Duodenal mucosa (tissue), 2 donors: ENCODE data around the gene NABP1.

Experiments used
- H3K27ac ChIP-seq: one replicate; pipeline ENCODE4 v1.7.0; 2013; ENCODE audit warnings: low read depth, low read length
- H3K27me3 ChIP-seq, 2 donors: one replicate each; pipeline ENCODE4 v1.7.0; 2013; ENCODE audit warnings: low read length in 2 of 2, control low read depth in 1 of 2; ENCODE audit not compliant: insufficient read depth in 2 of 2, control insufficient read depth in 1 of 2
- H3K36me3 ChIP-seq, 2 donors: one replicate each; pipeline ENCODE4 v1.7.0; 2013; ENCODE audit warnings: low read length in 2 of 2, control low read depth in 1 of 2; ENCODE audit not compliant: insufficient read depth in 2 of 2, control insufficient read depth in 1 of 2
- H3K4me1 ChIP-seq, 2 donors: one replicate each; pipeline ENCODE4 v1.7.0; 2013; ENCODE audit warnings: low read length in 2 of 2, control low read depth in 1 of 2; ENCODE audit not compliant: insufficient read depth in 2 of 2, control insufficient read depth in 1 of 2
- H3K4me3 ChIP-seq, 2 donors: one replicate each; pipeline ENCODE4 v1.7.0; 2013; ENCODE audit warnings: low read length in 2 of 2, low read depth in 1 of 2
- H3K9ac ChIP-seq, 2 donors: one replicate each; pipeline ENCODE4 v1.7.0; 2013; ENCODE audit warnings: low read length in 2 of 2, low read depth in 1 of 2
- H3K9me3 ChIP-seq, 2 donors: one replicate each; pipeline ENCODE4 v1.7.0; 2013; ENCODE audit warnings: low read length in 2 of 2, control low read depth in 1 of 2; ENCODE audit not compliant: control insufficient read depth in 1 of 2

NABP1 gene

DNA sequence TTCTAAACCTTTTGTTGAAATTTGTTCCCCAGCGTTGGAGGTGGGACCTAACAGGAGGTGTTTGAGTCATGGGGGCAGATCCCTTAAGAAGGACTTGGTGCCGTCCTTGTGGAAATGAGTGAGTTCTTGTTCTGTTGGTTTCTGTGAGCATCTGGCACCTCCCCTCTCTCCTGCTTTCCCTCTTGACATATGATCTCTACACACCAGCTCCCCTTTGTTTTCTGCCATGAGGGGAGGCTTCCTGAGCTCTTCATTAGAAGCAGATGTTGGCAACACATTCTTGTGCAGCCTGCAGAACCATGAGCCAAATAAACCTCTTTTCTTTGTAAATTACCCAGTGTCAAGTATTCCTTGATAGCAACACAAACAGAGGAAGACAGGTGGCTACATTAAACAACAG, 23.8 kb downstream of the NABP1 start:
- no peak overlapping the region for H3K9ac ChIP-seq
- no peaks in the 10 kb centered on the region for H3K4me1 ChIP-seq
- H3K9me3 ChIP-seq: no peaks in the 10 kb centered on the region
- H3K4me3 ChIP-seq: no peak overlapping the region
- no peaks in the 10 kb centered on the region for H3K36me3 ChIP-seq
- no peak overlapping the region for H3K27ac ChIP-seq
- H3K27me3 ChIP-seq: no peaks in the 10 kb centered on the region

DNA sequence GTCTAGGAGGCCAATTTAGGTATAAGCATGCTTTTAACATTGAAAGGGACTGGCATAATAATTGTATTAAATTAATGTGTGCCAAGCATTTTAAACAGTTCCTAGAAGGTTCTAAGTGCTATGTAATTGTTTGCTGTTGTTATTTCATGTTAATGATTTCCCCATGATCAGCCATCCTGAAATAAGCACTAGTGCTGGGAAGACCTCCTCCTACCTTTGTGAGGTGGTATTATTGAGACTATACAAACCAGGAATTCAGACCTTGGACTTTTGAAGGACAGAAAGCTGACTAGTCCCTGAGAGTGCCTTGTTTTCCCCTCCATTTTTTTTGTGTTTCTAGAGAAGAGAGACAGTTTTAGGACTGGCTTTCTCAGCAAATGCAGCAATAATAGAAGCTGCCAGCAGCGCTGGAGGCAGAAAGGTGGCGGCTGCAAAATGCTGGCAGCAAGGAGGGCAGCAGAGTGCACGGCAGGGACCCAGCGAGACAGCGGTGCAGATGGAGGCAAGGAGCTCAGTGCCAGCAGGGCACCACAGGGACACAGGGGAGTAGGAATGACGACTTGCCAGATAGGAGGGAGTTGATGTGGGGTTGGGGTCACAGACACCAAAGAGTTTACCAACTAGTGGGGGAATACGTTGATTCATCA, 25.3 kb downstream of the NABP1 start:
- H3K27ac ChIP-seq: no peak overlapping the region
- H3K27me3 ChIP-seq: no peaks in the 10 kb centered on the region
- H3K4me1 ChIP-seq: no peaks in the 10 kb centered on the region
- no peak overlapping the region for H3K4me3 ChIP-seq
- no peaks in the 10 kb centered on the region for H3K9me3 ChIP-seq
- H3K36me3 ChIP-seq: no peaks in the 10 kb centered on the region
- no peak overlapping the region for H3K9ac ChIP-seq

DNA sequence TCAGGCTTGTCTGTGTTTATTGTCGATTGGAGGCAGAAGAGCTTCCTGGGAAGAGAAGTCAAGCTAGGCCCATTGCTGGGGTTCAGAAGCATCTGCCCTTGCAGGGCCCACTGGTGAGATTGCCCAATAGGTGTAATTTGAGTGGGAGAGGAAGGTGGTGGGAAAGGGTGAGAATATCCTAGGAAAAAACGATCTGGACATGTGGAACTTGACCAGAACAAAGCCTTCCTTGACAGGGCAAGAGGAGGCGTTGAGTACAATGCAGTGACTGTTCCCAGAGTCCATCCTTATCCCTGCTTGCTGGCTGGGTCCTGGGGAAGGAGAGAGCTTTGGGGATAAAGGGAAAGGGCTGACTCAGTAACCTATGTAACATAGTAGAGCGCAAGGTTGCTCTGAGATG, 27.1 kb downstream of the NABP1 start:
- Histone ChIP-seq H3K27ac (no peak overlapping the region), H3K36me3 (no peaks in the 10 kb centered on the region), H3K27me3 (no peaks in the 10 kb centered on the region), H3K9me3 (no peaks in the 10 kb centered on the region), H3K4me3 (no peak overlapping the region), H3K9ac (no peak overlapping the region), H3K4me1 (no peaks in the 10 kb centered on the region)

DNA sequence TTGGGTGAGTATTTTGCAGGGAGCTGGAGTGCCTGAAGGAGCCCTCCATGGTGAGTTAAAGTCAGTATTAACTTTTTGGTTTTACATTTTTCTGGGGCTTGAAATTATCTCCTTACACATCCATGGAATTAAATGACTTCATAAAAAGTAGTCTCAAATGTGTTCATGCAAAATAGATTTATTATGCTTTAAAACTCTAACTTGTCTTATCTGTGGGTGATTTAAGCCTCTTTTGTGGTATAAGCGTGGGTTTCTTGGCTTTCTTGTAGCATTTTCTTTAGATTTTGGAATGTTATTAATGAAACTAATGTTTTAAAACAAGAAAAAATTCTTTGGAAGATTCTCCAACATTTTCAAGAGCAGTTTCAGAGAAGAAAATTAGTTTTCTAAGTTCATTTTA, 27.8 kb downstream of the NABP1 start:
- Histone ChIP-seq H3K9ac (no peak overlapping the region), H3K27me3 (no peaks in the 10 kb centered on the region), H3K9me3 (no peaks in the 10 kb centered on the region), H3K4me1 (no peaks in the 10 kb centered on the region), H3K36me3 (no peaks in the 10 kb centered on the region), H3K4me3 (no peak overlapping the region), H3K27ac (no peak overlapping the region)

DNA sequence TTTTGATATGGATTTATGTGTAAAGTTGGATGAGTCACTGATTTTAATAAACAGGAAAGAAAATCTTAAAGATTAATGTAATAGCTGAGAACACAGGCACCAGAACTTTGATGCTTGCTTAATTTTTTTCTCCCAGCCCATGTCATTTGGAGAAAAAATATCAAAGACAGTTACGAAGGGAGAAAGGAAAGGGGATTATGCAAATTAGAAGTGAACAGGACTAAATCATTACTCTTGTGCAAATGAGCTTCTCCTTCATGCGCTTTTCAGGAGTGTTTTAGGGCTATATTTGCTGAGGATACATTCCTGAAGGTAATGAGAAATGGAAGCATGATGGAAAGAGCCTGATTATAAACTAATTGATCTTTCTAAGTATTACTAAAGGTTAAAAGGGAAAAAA, 28.9 kb downstream of the NABP1 start:
- no peak overlapping the region for H3K27ac ChIP-seq
- H3K36me3 ChIP-seq: no peaks in the 10 kb centered on the region
- no peak overlapping the region for H3K4me3 ChIP-seq
- no peaks in the 10 kb centered on the region for H3K9me3 ChIP-seq
- no peaks in the 10 kb centered on the region for H3K4me1 ChIP-seq
- no peaks in the 10 kb centered on the region for H3K27me3 ChIP-seq
- H3K9ac ChIP-seq: no peak overlapping the region

DNA sequence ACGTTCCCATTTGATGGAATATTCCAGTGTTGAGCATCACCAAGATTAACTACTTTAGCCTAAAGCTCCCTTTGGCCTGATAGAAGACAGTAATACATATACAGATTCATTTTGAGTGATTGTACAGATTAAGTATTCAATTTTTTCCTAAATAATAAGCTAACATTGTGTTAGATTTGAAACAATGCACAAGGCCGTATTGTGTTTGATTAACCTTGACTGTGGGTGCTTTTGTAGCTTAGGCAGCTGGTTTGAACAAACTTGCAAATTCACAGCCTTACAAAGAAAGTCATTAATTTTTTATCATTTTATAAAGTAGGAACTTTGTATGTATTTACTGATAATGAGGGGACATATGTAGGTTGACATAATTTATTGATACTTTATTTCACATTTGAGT, 29.6 kb downstream of the NABP1 start:
- no peaks in the 10 kb centered on the region for H3K27me3 ChIP-seq
- no peaks in the 10 kb centered on the region for H3K9me3 ChIP-seq
- H3K4me3 ChIP-seq: no peak overlapping the region
- no peaks in the 10 kb centered on the region for H3K4me1 ChIP-seq
- no peak overlapping the region for H3K9ac ChIP-seq
- no peak overlapping the region for H3K27ac ChIP-seq
- H3K36me3 ChIP-seq: no peaks in the 10 kb centered on the region

DNA sequence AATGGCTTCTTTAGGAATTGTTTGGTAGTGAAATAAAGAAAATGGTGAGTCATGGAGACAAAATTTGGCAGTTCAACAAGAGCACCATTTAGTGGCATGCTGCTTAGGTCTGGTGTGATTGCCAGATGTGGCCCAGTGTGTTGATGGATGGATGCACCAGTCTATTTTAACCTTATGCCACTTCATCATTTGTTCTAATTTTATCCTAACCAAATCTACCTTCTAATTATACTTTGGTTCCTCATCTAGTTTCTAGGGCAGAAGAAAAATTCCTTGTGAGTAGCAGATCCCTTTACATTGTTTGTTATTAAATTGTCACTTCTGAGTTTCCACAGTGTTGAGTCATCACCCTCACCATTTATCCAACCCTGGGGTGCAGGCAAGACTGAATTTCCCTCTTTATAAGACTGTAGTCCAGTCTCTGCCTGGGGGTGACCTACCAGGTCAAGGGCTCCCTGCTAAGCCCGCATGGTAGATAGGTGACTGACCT, 32.5 kb downstream of the NABP1 start:
- Histone ChIP-seq H3K27ac (no peak overlapping the region), H3K36me3 (no peaks in the 10 kb centered on the region), H3K9me3 (no peaks in the 10 kb centered on the region), H3K4me3 (no peak overlapping the region), H3K4me1 (no peaks in the 10 kb centered on the region), H3K27me3 (no peaks in the 10 kb centered on the region), H3K9ac (no peak overlapping the region)

DNA sequence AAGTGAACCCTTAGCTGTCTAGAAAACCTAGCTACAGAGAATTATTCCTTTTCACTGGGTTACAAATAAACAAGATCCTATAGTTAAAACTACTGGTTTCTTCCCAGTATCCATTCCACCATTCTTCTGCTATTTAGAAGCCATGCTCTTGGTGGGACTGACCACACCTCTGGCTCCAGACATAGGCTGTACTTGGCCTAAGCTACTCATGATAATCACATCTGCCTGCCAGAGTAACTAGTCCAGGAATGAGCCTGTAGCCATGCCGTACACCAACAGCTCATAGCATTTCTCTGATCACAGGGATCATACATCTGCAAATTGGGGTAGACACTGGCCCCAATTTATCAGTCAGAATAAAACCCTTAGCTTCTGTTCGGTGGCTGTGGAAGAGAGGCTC, 33.7 kb downstream of the NABP1 start:
- Histone ChIP-seq H3K9ac (no peak overlapping the region), H3K4me3 (no peak overlapping the region), H3K27me3 (no peaks in the 10 kb centered on the region), H3K9me3 (no peaks in the 10 kb centered on the region), H3K36me3 (no peaks in the 10 kb centered on the region), H3K4me1 (no peaks in the 10 kb centered on the region), H3K27ac (no peak overlapping the region)

DNA sequence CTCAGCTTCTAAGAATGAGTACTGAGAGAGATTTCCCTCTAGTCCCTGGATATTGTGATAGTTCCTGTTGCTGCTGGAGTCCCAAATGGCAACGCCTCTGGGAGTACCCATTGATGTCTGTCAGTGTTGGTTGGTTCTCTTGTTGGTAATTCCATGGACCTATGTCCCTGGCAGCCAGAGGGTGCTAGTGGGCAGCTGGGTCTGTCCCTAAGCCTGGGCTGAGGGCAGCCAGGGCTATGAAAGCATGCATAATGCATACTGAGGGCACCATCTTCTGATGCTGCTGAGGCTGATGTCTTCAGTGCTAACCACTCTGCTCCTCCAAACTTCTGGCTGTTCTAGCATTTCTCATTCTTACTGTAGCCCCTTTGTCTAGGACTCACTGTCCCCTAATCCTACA, 35.9 kb downstream of the NABP1 start:
- no peak overlapping the region for H3K4me3 ChIP-seq
- H3K4me1 ChIP-seq: no peaks in the 10 kb centered on the region
- no peaks in the 10 kb centered on the region for H3K36me3 ChIP-seq
- H3K9me3 ChIP-seq: no peaks in the 10 kb centered on the region
- H3K27ac ChIP-seq: no peak overlapping the region
- no peaks in the 10 kb centered on the region for H3K27me3 ChIP-seq
- H3K9ac ChIP-seq: no peak overlapping the region

DNA sequence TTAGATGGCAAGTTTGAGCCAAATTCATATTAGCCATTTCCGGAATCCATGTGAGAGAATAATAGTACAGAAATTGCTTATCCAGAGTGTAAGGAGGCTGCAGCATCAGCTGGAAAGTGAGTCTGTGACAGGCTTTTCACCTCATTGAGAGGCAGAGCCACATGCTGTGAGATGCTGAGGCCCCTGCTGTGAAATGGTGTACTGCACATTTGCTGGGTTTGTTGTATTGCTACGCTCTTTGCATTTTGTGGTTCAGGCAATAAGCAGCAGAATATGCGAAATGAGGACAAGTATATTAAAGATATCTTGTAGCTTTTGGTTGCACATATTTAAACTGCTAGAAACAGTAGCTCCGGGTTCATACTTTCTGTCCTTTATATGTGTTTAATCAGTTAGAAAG, 37.0 kb downstream of the NABP1 start:
- no peaks in the 10 kb centered on the region for H3K4me1 ChIP-seq
- H3K36me3 ChIP-seq: no peaks in the 10 kb centered on the region
- H3K9me3 ChIP-seq: no peaks in the 10 kb centered on the region
- no peak overlapping the region for H3K27ac ChIP-seq
- H3K27me3 ChIP-seq: no peaks in the 10 kb centered on the region
- H3K4me3 ChIP-seq: no peak overlapping the region
- H3K9ac ChIP-seq: no peak overlapping the region

DNA sequence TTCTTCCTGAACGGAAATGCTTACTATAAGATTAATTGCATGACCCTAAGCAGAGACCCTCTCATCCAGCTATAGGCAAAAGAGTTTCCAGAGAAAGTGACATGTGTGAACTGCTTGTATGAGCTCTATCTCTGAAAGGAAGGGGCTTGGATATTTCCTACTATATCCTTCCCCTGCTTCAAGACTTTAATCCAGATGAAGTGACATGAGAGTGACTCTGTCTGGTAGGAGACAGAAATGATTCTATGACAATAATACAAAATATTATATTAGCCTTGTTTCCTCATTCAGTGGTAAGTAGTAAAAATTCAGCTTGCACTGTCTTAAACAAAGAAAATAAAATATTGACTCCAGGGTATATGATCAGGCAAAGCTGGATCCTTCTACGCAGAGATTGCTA, 37.5 kb downstream of the NABP1 start:
- no peaks in the 10 kb centered on the region for H3K36me3 ChIP-seq
- H3K4me1 ChIP-seq: no peaks in the 10 kb centered on the region
- no peaks in the 10 kb centered on the region for H3K9me3 ChIP-seq
- no peak overlapping the region for H3K27ac ChIP-seq
- H3K4me3 ChIP-seq: no peak overlapping the region
- no peaks in the 10 kb centered on the region for H3K27me3 ChIP-seq
- no peak overlapping the region for H3K9ac ChIP-seq
